ENCODE measurements around the gene NR1D2. TPM values are rescaled to one million over a fixed set of nuclear protein-coding genes. Genes with fewer than 3 reads are reported as not detected.
"Not testable (repeated sequence)": the region's sequence is repeated elsewhere in the genome, so short reads cannot be mapped to it uniquely, and the experiment has no call there.

The NR1D2 gene
- total RNA-seq, 1 experiment from 2014 or later: 24.0 TPM

DNA sequence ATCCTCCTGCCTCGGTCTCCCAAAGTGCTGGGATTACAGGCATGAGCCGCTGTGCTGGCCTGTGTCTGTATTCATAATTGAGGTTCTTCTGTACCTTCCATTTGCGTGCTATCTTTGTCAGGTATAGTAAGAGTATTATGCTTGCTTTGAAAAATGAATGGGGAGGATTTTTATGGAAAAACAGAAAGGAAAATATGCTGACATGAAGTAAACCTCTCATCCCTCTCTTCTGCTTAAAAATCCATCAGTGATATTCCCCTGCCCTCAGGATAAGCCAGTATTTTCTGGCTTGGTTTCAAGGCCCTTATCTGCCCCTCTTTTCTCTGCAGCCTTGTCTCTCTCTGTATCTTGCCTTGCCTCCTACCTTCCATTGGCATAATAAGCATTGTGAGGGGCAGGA is 80.7 kb downstream of the NR1D2 start:
- Histone ChIP-seq H2BK5ac (ENCODE audit: insufficient read length, low read length) (no peak overlapping the region), H3K4me2 (ENCODE audit: insufficient read depth, insufficient read length, low read length) (no peak overlapping the region), H2BK20ac (ENCODE audit: low read depth, low read length, poor library complexity, severe bottlenecking) (no peak overlapping the region), H3K79me1 (ENCODE audit: insufficient read depth, low read depth, low read length, poor library complexity, severe bottlenecking) (no peaks in the 10 kb centered on the region), H2BK15ac (ENCODE audit: low read depth, low read length) (no peak overlapping the region), H3K9me3 (ENCODE audit: control insufficient read depth, low read depth, low read length) (no peaks in the 10 kb centered on the region), H3K23me2 (ENCODE audit: insufficient read length, low read depth, low read length, poor library complexity, severe bottlenecking) (no peaks in the 10 kb centered on the region), H2AK5ac (ENCODE audit: insufficient read length, low read length) (no peak overlapping the region), H4K20me1 (ENCODE audit: control insufficient read depth, insufficient read depth, insufficient read length) (no peaks in the 10 kb centered on the region), H2BK12ac (ENCODE audit: insufficient read length, low read depth, low read length) (no peak overlapping the region), H4K8ac (replicated peaks; ENCODE audit: insufficient read length, low read depth, low read length) (no peak overlapping the region), H3K79me2 (ENCODE audit: insufficient read depth, low read length) (no peaks in the 10 kb centered on the region), H2AFZ (ENCODE audit: low read length) (no peak overlapping the region), H3K9ac (ENCODE audit: extremely low read depth, insufficient read length, low read length) (no peak overlapping the region), H4K5ac (ENCODE audit: insufficient read length, low read depth, low read length) (no peak overlapping the region), H3K27me3 (ENCODE audit: insufficient read depth, low read length) (no peaks in the 10 kb centered on the region), H3K18ac (ENCODE audit: insufficient read length, low read depth, low read length) (no peak overlapping the region), H3K23ac (ENCODE audit: insufficient read length, low read depth, low read length) (no peak overlapping the region), H3T11ph (ENCODE audit: low read length) (no peak overlapping the region), H2BK120ac (ENCODE audit: low read depth, low read length, poor library complexity, severe bottlenecking) (no peak overlapping the region), H3K14ac (ENCODE audit: insufficient read depth, low read length) (no peak overlapping the region), H4K91ac (ENCODE audit: insufficient read length, low read depth, low read length) (no peak overlapping the region), H3K27ac (ENCODE audit: insufficient read length, low read depth, low read length) (no peak overlapping the region), H3K4me1 (ENCODE audit: insufficient read depth, low read length) (no peaks in the 10 kb centered on the region), H3K56ac (ENCODE audit: insufficient read length, low read depth, low read length) (no peak overlapping the region), H3K4ac (ENCODE audit: low read depth, low read length) (no peak overlapping the region)
- no peak overlapping the region for H3K27ac Mint-ChIP-seq
- H3K4me1 Mint-ChIP-seq: peaks cover 8 to 12% of the 10 kb centered on the region in 2 experiments
- no peaks in the 10 kb centered on the region for H3K36me3 Mint-ChIP-seq (ENCODE audit: insufficient read depth in 1 of 3, low read depth in 3 of 3)
- no peaks in the 10 kb centered on the region for H3K9me3 Mint-ChIP-seq
- no CpG with 5 or more reads among the region's 3 CpGs for WGBS (ENCODE audit: extremely low coverage, insufficient read length, low lambda C conversion rate)
- TF ChIP-seq, protein P1, sequence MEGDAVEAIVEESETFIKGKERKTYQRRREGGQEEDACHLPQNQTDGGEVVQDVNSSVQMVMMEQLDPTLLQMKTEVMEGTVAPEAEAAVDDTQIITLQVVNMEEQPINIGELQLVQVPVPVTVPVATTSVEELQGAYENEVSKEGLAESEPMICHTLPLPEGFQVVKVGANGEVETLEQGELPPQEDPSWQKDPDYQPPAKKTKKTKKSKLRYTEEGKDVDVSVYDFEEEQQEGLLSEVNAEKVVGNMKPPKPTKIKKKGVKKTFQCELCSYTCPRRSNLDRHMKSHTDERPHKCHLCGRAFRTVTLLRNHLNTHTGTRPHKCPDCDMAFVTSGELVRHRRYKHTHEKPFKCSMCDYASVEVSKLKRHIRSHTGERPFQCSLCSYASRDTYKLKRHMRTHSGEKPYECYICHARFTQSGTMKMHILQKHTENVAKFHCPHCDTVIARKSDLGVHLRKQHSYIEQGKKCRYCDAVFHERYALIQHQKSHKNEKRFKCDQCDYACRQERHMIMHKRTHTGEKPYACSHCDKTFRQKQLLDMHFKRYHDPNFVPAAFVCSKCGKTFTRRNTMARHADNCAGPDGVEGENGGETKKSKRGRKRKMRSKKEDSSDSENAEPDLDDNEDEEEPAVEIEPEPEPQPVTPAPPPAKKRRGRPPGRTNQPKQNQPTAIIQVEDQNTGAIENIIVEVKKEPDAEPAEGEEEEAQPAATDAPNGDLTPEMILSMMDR (conservative IDR thresholded peaks at IDR 0.05): no peak
- H3K4me3 Mint-ChIP-seq: no peak overlapping the region
- no peak for DNase-seq
- H3K27me3 Mint-ChIP-seq (ENCODE audit: low read depth): 0 out of 2 replicates have a peak, but pooled peaks cover 2% of the 10 kb centered on the region

DNA sequence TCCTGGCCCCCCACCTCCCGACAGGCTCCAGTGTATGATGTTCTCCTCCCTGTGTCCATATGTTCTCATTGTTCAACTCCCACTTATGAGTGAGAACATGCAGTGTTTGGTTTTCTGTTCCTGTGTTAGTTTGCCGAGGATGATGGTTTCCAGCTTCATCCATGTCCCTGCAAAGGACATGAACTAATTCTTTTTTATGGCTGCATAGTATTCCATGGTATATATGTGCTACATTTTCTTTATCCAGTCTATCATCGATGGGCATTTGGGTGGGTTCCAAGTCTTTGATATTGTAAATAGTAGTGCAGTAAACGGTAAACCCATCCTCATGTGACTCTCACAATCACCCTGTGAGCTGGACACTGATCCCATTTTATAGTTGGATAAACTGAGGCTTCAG is 81.6 kb downstream of the NR1D2 start:
- not testable (repeated sequence) for H3K9me3 ChIP-seq (ENCODE audit: control insufficient read depth, low read depth, low read length); H4K20me1 ChIP-seq (ENCODE audit: control insufficient read depth, insufficient read depth, insufficient read length); H3K79me2 ChIP-seq (ENCODE audit: insufficient read depth, low read length)

More for the DNA sequence above, 81.6 kb downstream of the NR1D2 start:
- H3K4me3 Mint-ChIP-seq; H4K8ac ChIP-seq (replicated peaks; ENCODE audit: insufficient read length, low read depth, low read length); H3K23me2 ChIP-seq (ENCODE audit: insufficient read length, low read depth, low read length, poor library complexity, severe bottlenecking); H3K4ac ChIP-seq (ENCODE audit: low read depth, low read length); H3K9ac ChIP-seq (ENCODE audit: extremely low read depth, insufficient read length, low read length); H2BK15ac ChIP-seq (ENCODE audit: low read depth, low read length); H4K5ac ChIP-seq (ENCODE audit: insufficient read length, low read depth, low read length); H2BK12ac ChIP-seq (ENCODE audit: insufficient read length, low read depth, low read length); H2BK5ac ChIP-seq (ENCODE audit: insufficient read length, low read length); DNase-seq; H2BK120ac ChIP-seq (ENCODE audit: low read depth, low read length, poor library complexity, severe bottlenecking); H3K4me2 ChIP-seq (ENCODE audit: insufficient read depth, insufficient read length, low read length); H3K18ac ChIP-seq (ENCODE audit: insufficient read length, low read depth, low read length); H3K4me1 ChIP-seq (ENCODE audit: insufficient read depth, low read length); H3K36me3 Mint-ChIP-seq (ENCODE audit: insufficient read depth in 1 of 3, low read depth in 3 of 3); H4K91ac ChIP-seq (ENCODE audit: insufficient read length, low read depth, low read length); H3K27ac Mint-ChIP-seq; H3K23ac ChIP-seq (ENCODE audit: insufficient read length, low read depth, low read length); H3K14ac ChIP-seq (ENCODE audit: insufficient read depth, low read length); H3K27ac ChIP-seq (ENCODE audit: insufficient read length, low read depth, low read length); H3T11ph ChIP-seq (ENCODE audit: low read length); H2AFZ ChIP-seq (ENCODE audit: low read length); H3K9me3 Mint-ChIP-seq; H2BK20ac ChIP-seq (ENCODE audit: low read depth, low read length, poor library complexity, severe bottlenecking); H3K27me3 ChIP-seq (ENCODE audit: insufficient read depth, low read length); H3K56ac ChIP-seq (ENCODE audit: insufficient read length, low read depth, low read length); H3K27me3 Mint-ChIP-seq (ENCODE audit: low read depth); H2AK5ac ChIP-seq (ENCODE audit: insufficient read length, low read length); H3K79me1 ChIP-seq (ENCODE audit: insufficient read depth, low read depth, low read length, poor library complexity, severe bottlenecking): not testable (repeated sequence)
- no CpG with 5 or more reads among the region's 4 CpGs for WGBS (ENCODE audit: extremely low coverage, insufficient read length, low lambda C conversion rate)
- H3K4me1 Mint-ChIP-seq: peaks cover 8 to 12% of the 10 kb centered on the region in 2 experiments
